Upper lobe of right lung (tissue), 1 donor: ENCODE measurements around the gene ABCC3. TPM values are rescaled to one million over a fixed set of nuclear protein-coding genes. Genes with fewer than 3 reads are reported as not detected.
A peak's percentile ranks its signal among the peaks of the same experiment; 100 is the strongest.

Experiments
- ATAC-seq: fragments of 200-7000 bp; cut with Tn5 transposase; one replicate; pipeline ENCODE4 v1.9.1; 2020; ENCODE audit warnings: mild to moderate bottlenecking, moderate library complexity
- DNase-seq: peaks from one replicate; pipeline ENCODE4 v3.0.0-alpha.2; 2020
- H3K27ac ChIP-seq: fragments of 200-600 bp; one replicate; pipeline ENCODE4 v1.8.0; 2022
- H3K27me3 ChIP-seq: fragments of 200-600 bp; one replicate; pipeline ENCODE4 v1.8.0; 2022; ENCODE audit warnings: mild to moderate bottlenecking
- H3K36me3 ChIP-seq: fragments of 200-600 bp; one replicate; pipeline ENCODE4 v1.8.0; 2022
- H3K4me1 ChIP-seq: fragments of 200-600 bp; one replicate; pipeline ENCODE4 v1.8.0; 2022
- H3K4me3 ChIP-seq: fragments of 200-600 bp; one replicate; pipeline ENCODE4 v1.8.0; 2022; ENCODE audit warnings: mild to moderate bottlenecking
- H3K9me3 ChIP-seq: fragments of 200-600 bp; one replicate; pipeline ENCODE4 v1.8.0; 2022
- CTCF ChIP-seq: fragments of 200-600 bp; IDR thresholded peaks from one replicate; pipeline ENCODE4 v1.8.0; 2022; ENCODE audit warnings: antibody characterized with exemption
- intact Hi-C: fragments of 100-400 bp; cut with DNase I; formaldehyde crosslinking; loops from one replicate; pipeline ENCODE4 v1.11.0; 2022
- total RNA-seq: library from RNA; stranded (reverse); fragmentation: NEBNext Ultra II Directional; extraction: Animal tissue kit (Norgen Biotek cat#: 25700); gene quantifications from one replicate; pipeline ENCODE4 v1.2.1, GENCODE V29; 2021
- donor health status: DM: no; HTN: yes; CAD: no; lungs with severe emphysema.

Gene ABCC3
- total RNA-seq, 1 donor from 2014 or later, result 65.4 TPM

- intact Hi-C loops, result no loop called here
Measured at GRCh38 chr17:50635982-50636803, 1.5 kb downstream of the ABCC3 start.

GRCh38 chr17:50636804-50637195 is 2.1 kb downstream of the ABCC3 start:
- DNase-seq (no peak), ATAC-seq (no peak)
- Histone ChIP-seq H3K27me3 (no peaks in the 10 kb centered on the region), H3K36me3 (no peaks in the 10 kb centered on the region), H3K27ac (no peak overlapping the region), H3K4me1 (peaks cover 46% of the 10 kb centered on the region), H3K4me3 (no peak overlapping the region), H3K9me3 (no peaks in the 10 kb centered on the region)
- TF ChIP-seq CTCF, result no peak
- intact Hi-C loops, result no loop called here

More at GRCh38 chr17:50635982-50636803, 1.5 kb downstream of the ABCC3 start:
- no peaks in the 10 kb centered on the region for H3K27me3 ChIP-seq
- TF ChIP-seq CTCF, result no peak
- peaks cover 42% of the 10 kb centered on the region for H3K4me1 ChIP-seq
- H3K4me3 ChIP-seq, result peak overlapping the region; percentile 60
- no peaks in the 10 kb centered on the region for H3K9me3 ChIP-seq
- no peak for DNase-seq
- no peaks in the 10 kb centered on the region for H3K36me3 ChIP-seq
- ATAC-seq, result no peak
- H3K27ac ChIP-seq, result no peak overlapping the region

- TF ChIP-seq CTCF, result no peak
- DNase-seq (no peak), ATAC-seq (no peak)
- intact Hi-C loops, result no loop called here
- no peaks in the 10 kb centered on the region for H3K36me3 ChIP-seq
- H3K4me1 ChIP-seq, result peaks cover 46% of the 10 kb centered on the region
- no peak overlapping the region for H3K4me3 ChIP-seq
- no peaks in the 10 kb centered on the region for H3K9me3 ChIP-seq
- H3K27me3 ChIP-seq, result no peaks in the 10 kb centered on the region
- no peak overlapping the region for H3K27ac ChIP-seq
Measured at GRCh38 chr17:50637829-50638605, 3.3 kb downstream of the ABCC3 start.

- Histone ChIP-seq H3K27ac (no peak overlapping the region), H3K4me3 (no peak overlapping the region), H3K9me3 (no peaks in the 10 kb centered on the region), H3K36me3 (no peaks in the 10 kb centered on the region), H3K4me1 (peaks cover 46% of the 10 kb centered on the region), H3K27me3 (no peaks in the 10 kb centered on the region)
- DNase-seq, result no peak
- intact Hi-C loops, result no loop called here
- TF ChIP-seq CTCF, result no peak
- ATAC-seq, result no peak
Measured at GRCh38 chr17:50638606-50638965, 3.9 kb downstream of the ABCC3 start.

- no peaks in the 10 kb centered on the region for H3K36me3 ChIP-seq
- H3K27ac ChIP-seq, result peak overlapping the region; percentile 27
- H3K4me3 ChIP-seq, result no peak overlapping the region
- no peak for TF ChIP-seq CTCF
- intact Hi-C loops, result no loop called here
- no peaks in the 10 kb centered on the region for H3K9me3 ChIP-seq
- peaks cover 46% of the 10 kb centered on the region for H3K4me1 ChIP-seq
- ATAC-seq (peak; percentile 80), DNase-seq (peak; percentile 93)
- no peaks in the 10 kb centered on the region for H3K27me3 ChIP-seq
Measured at GRCh38 chr17:50638966-50639713, 4.5 kb downstream of the ABCC3 start.
